Keratinocyte (primary cell): ENCODE results near the gene AKT1.

Experiments
- CTCF ChIP-seq, 3 experiments: IDR thresholded peaks in 1 of 3; conservative IDR thresholded peaks in 1 of 3; optimal IDR thresholded peaks in 1 of 3; 2 replicates in 2 of 3; 3 replicates in 1 of 3; pipeline versions ENCODE3 to v1.5.1; 2011; ENCODE audit warnings: low read length in 3 of 3, mild to moderate bottlenecking in 3 of 3, moderate library complexity in 2 of 3, control low read depth in 1 of 3, inconsistent platforms in 1 of 3; ENCODE audit not compliant: insufficient read depth in 2 of 3; ENCODE audit errors: extremely low read depth in 1 of 3
- EZH2 ChIP-seq: IDR thresholded peaks from one replicate; pipeline ENCODE4 v1.6.1; 2012; ENCODE audit warnings: inconsistent platforms, mild to moderate bottlenecking, low read length, moderate library complexity

GRCh38 chr14:104734051-104734587 is 61.4 kb downstream of the AKT1 start:
- TF ChIP-seq EZH2 (no peak), CTCF (optimal IDR thresholded peaks at IDR 0.05 in 1 of 3, IDR thresholded peaks at IDR 0.05 in 1 of 3, conservative IDR thresholded peaks at IDR 0.05 in 1 of 3; ENCODE audit: extremely low read depth in 1 of 3, insufficient read depth in 2 of 3, low read length in 3 of 3) (no peak)
